Measurements from ENCODE around the gene METTL2B. TPM values are rescaled to one million over a fixed set of nuclear protein-coding genes. Genes with fewer than 3 reads are reported as not detected.

Gene METTL2B
- total and polyA plus RNA-seq, 2 donors (not counting 1 experiment from before 2014, with no cell fraction given), result 25.5 to 30.9 TPM

- no peaks in the 10 kb centered on the region for H3K79me2 ChIP-seq (ENCODE audit: control insufficient read depth, insufficient read depth, low read length)
- H2AFZ ChIP-seq (ENCODE audit: low read length), result no peak overlapping the region
- H3K4me1 ChIP-seq (ENCODE audit: control insufficient read depth, extremely low read depth, insufficient read depth, low read length), result no peaks in the 10 kb centered on the region
- no peaks in the 10 kb centered on the region for H4K20me1 ChIP-seq (ENCODE audit: control insufficient read depth, extremely low read depth, insufficient read depth, low read length)
- H3K9ac ChIP-seq (ENCODE audit: insufficient read depth, low read length), result no peak overlapping the region
- H3K4me2 ChIP-seq (ENCODE audit: extremely low read depth, insufficient read depth, low read length), result no peak overlapping the region
- no peak for DNase-seq (ENCODE audit: low read depth in 2 of 2)
- no peak overlapping the region for H3K4me3 ChIP-seq (replicated peaks in 1 of 4; ENCODE audit: control extremely low read depth in 1 of 4, insufficient read depth in 1 of 4, low read depth in 3 of 4, low read length in 4 of 4)
- no peak overlapping the region for H3K27ac ChIP-seq (ENCODE audit: insufficient read depth, low read length)
- H3K27me3 ChIP-seq (ENCODE audit: control insufficient read depth, insufficient read depth, low read length), result peaks cover 8% of the 10 kb centered on the region
- H3K36me3 ChIP-seq (ENCODE audit: control insufficient read depth, insufficient read depth, low read length), result no peaks in the 10 kb centered on the region
- H3K9me3 ChIP-seq (ENCODE audit: control insufficient read depth, insufficient read depth, low read depth, low read length), result no peaks in the 10 kb centered on the region
- TF ChIP-seq EZH2 (IDR thresholded peaks at IDR 0.05; ENCODE audit: low read length, missing control alignments) (no peak), CTCF (conservative IDR thresholded peaks at IDR 0.05 in 1 of 2, IDR thresholded peaks at IDR 0.05 in 1 of 2; ENCODE audit: low read depth in 1 of 2, low read length in 2 of 2) (no peak)
Observed at GRCh38 chr7:128434413-128435326, 41.9 kb upstream of the METTL2B start.

- Histone ChIP-seq H3K9ac (ENCODE audit: insufficient read depth, low read length) (no peak overlapping the region), H3K9me3 (ENCODE audit: control insufficient read depth, insufficient read depth, low read depth, low read length) (no peaks in the 10 kb centered on the region), H2AFZ (ENCODE audit: low read length) (no peak overlapping the region), H3K27ac (ENCODE audit: insufficient read depth, low read length) (no peak overlapping the region), H3K4me3 (replicated peaks in 1 of 4; ENCODE audit: control extremely low read depth in 1 of 4, insufficient read depth in 1 of 4, low read depth in 3 of 4, low read length in 4 of 4) (no peak overlapping the region), H4K20me1 (ENCODE audit: control insufficient read depth, extremely low read depth, insufficient read depth, low read length) (no peaks in the 10 kb centered on the region), H3K27me3 (ENCODE audit: control insufficient read depth, insufficient read depth, low read length) (peaks cover 8% of the 10 kb centered on the region), H3K36me3 (ENCODE audit: control insufficient read depth, insufficient read depth, low read length) (no peaks in the 10 kb centered on the region), H3K79me2 (ENCODE audit: control insufficient read depth, insufficient read depth, low read length) (no peaks in the 10 kb centered on the region), H3K4me2 (ENCODE audit: extremely low read depth, insufficient read depth, low read length) (no peak overlapping the region), H3K4me1 (ENCODE audit: control insufficient read depth, extremely low read depth, insufficient read depth, low read length) (no peaks in the 10 kb centered on the region)
- no peak for DNase-seq (ENCODE audit: low read depth in 2 of 2)
- no peak for TF ChIP-seq CTCF (conservative IDR thresholded peaks at IDR 0.05 in 1 of 2, IDR thresholded peaks at IDR 0.05 in 1 of 2; ENCODE audit: low read depth in 1 of 2, low read length in 2 of 2)
- TF ChIP-seq EZH2 (IDR thresholded peaks at IDR 0.05; ENCODE audit: low read length, missing control alignments), result no peak
Observed at GRCh38 chr7:128435327-128435686, 41.2 kb upstream of the METTL2B start.

- TF ChIP-seq CTCF (conservative IDR thresholded peaks at IDR 0.05 in 1 of 2, IDR thresholded peaks at IDR 0.05 in 1 of 2; ENCODE audit: low read depth in 1 of 2, low read length in 2 of 2) (no peak), EZH2 (IDR thresholded peaks at IDR 0.05; ENCODE audit: low read length, missing control alignments) (no peak)
- no peaks in the 10 kb centered on the region for H3K79me2 ChIP-seq (ENCODE audit: control insufficient read depth, insufficient read depth, low read length)
- H3K4me1 ChIP-seq (ENCODE audit: control insufficient read depth, extremely low read depth, insufficient read depth, low read length), result no peaks in the 10 kb centered on the region
- DNase-seq (ENCODE audit: low read depth in 2 of 2), result no peak
- no peak overlapping the region for H3K9ac ChIP-seq (ENCODE audit: insufficient read depth, low read length)
- H3K36me3 ChIP-seq (ENCODE audit: control insufficient read depth, insufficient read depth, low read length), result no peaks in the 10 kb centered on the region
- H3K27ac ChIP-seq (ENCODE audit: insufficient read depth, low read length), result no peak overlapping the region
- H3K4me3 ChIP-seq (replicated peaks in 1 of 4; ENCODE audit: control extremely low read depth in 1 of 4, insufficient read depth in 1 of 4, low read depth in 3 of 4, low read length in 4 of 4), result no peak overlapping the region
- no peaks in the 10 kb centered on the region for H4K20me1 ChIP-seq (ENCODE audit: control insufficient read depth, extremely low read depth, insufficient read depth, low read length)
- no peak overlapping the region for H3K4me2 ChIP-seq (ENCODE audit: extremely low read depth, insufficient read depth, low read length)
- H3K9me3 ChIP-seq (ENCODE audit: control insufficient read depth, insufficient read depth, low read depth, low read length), result no peaks in the 10 kb centered on the region
- H3K27me3 ChIP-seq (ENCODE audit: control insufficient read depth, insufficient read depth, low read length), result peaks cover 8% of the 10 kb centered on the region
- no peak overlapping the region for H2AFZ ChIP-seq (ENCODE audit: low read length)
Observed at GRCh38 chr7:128437426-128438332, 38.9 kb upstream of the METTL2B start.

All from fibroblast of lung (primary cell).